ENCODE data around the gene CCND1. TPM values are rescaled to one million over a fixed set of nuclear protein-coding genes. Genes with fewer than 3 reads are reported as not detected.

Gene CCND1
- total RNA-seq, 1 donor from 2014 or later = 82.6 TPM

DNA sequence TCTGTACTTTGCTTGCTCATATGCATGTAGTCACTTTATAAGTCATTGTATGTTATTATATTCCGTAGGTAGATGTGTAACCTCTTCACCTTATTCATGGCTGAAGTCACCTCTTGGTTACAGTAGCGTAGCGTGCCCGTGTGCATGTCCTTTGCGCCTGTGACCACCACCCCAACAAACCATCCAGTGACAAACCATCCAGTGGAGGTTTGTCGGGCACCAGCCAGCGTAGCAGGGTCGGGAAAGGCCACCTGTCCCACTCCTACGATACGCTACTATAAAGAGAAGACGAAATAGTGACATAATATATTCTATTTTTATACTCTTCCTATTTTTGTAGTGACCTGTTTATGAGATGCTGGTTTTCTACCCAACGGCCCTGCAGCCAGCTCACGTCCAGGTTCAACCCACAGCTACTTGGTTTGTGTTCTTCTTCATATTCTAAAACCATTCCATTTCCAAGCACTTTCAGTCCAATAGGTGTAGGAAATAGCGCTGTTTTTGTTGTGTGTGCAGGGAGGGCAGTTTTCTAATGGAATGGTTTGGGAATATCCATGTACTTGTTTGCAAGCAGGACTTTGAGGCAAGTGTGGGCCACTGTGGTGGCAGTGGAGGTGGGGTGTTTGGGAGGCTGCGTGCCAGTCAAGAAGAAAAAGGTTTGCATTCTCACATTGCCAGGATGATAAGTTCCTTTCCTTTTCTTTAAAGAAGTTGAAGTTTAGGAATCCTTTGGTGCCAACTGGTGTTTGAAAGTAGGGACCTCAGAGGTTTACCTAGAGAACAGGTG lies 11.1 kb downstream of the CCND1 start:
- ATAC-seq (no peak), DNase-seq (ENCODE audit: low spot score) (no peak)

DNA sequence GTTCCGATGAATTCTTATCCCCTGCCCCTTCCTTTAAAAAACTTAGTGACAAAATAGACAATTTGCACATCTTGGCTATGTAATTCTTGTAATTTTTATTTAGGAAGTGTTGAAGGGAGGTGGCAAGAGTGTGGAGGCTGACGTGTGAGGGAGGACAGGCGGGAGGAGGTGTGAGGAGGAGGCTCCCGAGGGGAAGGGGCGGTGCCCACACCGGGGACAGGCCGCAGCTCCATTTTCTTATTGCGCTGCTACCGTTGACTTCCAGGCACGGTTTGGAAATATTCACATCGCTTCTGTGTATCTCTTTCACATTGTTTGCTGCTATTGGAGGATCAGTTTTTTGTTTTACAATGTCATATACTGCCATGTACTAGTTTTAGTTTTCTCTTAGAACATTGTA lies 12.0 kb downstream of the CCND1 start:
- DNase-seq (ENCODE audit: low spot score) (no peak), ATAC-seq (no peak)

GRCh38 chr11:69653406-69653960 lies 12.5 kb downstream of the CCND1 start:
- no peak for ATAC-seq
- no peak for DNase-seq (ENCODE audit: low spot score)

DNA sequence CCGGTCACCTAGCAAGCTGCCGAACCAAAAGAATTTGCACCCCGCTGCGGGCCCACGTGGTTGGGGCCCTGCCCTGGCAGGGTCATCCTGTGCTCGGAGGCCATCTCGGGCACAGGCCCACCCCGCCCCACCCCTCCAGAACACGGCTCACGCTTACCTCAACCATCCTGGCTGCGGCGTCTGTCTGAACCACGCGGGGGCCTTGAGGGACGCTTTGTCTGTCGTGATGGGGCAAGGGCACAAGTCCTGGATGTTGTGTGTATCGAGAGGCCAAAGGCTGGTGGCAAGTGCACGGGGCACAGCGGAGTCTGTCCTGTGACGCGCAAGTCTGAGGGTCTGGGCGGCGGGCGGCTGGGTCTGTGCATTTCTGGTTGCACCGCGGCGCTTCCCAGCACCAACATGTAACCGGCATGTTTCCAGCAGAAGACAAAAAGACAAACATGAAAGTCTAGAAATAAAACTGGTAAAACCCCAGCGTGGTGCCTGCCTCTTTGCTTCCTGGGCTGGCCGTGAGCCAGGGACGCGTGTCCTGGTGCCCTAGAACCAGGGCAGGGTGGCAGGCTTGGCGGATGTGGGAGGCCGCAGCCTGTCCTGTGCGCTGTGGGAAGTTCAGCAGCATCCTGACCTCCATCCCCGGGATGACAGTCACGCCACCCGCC lies 13.2 kb downstream of the CCND1 start:
- ATAC-seq (peak; percentile 69), DNase-seq (ENCODE audit: low spot score) (no peak)

DNA sequence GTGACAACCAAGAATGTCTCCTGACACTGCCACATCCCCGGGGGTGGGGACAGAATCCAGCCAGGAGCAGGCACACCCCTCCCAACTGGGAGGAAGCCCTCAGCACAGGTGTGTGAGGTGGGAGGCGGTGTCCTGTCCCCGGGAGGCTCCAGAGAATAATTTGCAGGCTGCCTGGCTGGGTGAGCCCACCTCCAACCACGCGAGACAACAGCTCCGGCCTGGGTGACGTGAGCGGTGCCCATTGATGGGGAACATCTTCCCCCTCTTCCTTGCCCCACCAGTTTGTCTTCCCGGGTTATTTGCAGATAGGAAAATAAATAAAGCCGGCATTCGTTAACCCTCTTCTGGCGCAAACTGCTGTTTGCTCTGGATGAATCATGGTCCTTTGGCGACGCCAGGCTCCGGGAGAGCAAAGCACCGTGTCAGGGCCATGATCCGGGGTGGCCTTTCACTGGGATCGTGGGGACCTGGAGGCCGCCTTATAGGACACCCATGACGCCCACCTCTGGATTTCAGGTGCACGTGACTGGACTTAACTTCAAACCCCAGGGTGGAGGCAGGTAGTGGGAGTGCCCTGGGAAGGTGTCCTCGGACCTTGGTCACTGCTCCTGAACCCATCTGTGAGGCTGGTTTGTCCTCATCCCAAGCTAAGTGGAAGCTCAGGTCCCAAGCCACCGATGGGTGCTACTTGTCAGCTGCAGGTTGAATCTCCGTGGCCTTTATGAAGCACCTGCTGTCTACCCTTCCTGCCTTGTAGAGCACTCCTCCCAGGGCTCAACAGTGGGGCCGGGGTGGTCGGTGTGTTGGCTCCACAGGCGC lies 13.9 kb downstream of the CCND1 start:
- DNase-seq (ENCODE audit: low spot score) = no peak
- ATAC-seq = peak; percentile 63

GRCh38 chr11:69655479-69656428 lies 14.8 kb downstream of the CCND1 start:
- DNase-seq (ENCODE audit: low spot score) = no peak
- no peak for ATAC-seq

- DNase-seq (ENCODE audit: low spot score) = no peak
- no peak for ATAC-seq
Measured at GRCh38 chr11:69656536-69657455, 15.8 kb downstream of the CCND1 start.

DNA sequence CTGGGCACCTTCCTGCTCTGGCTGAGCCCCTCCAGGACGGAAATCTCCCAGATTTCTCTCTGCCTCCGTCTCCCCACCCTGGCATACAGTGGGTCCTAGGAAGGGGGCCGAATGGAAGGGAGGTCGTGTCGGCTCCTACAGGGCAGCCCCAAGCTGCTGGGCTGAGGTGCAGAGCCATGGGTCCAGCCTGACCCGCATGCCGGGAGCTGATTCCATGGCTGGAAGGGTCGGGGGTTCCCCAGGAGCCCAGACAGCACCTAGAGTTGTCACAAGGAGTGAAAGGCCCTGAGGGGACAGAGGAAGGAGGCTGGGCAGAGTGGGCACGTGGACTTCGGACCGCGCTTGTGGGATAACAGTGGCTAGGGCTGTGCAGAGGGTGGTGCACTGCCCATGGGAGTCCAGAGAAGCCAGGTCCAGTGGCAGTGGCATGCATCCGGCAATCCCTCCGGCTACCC lies 16.5 kb downstream of the CCND1 start:
- ATAC-seq (no peak), DNase-seq (ENCODE audit: low spot score) (no peak)

- ATAC-seq (no peak), DNase-seq (ENCODE audit: low spot score) (no peak)
Measured at GRCh38 chr11:69657911-69658625, 17.1 kb downstream of the CCND1 start.

DNA sequence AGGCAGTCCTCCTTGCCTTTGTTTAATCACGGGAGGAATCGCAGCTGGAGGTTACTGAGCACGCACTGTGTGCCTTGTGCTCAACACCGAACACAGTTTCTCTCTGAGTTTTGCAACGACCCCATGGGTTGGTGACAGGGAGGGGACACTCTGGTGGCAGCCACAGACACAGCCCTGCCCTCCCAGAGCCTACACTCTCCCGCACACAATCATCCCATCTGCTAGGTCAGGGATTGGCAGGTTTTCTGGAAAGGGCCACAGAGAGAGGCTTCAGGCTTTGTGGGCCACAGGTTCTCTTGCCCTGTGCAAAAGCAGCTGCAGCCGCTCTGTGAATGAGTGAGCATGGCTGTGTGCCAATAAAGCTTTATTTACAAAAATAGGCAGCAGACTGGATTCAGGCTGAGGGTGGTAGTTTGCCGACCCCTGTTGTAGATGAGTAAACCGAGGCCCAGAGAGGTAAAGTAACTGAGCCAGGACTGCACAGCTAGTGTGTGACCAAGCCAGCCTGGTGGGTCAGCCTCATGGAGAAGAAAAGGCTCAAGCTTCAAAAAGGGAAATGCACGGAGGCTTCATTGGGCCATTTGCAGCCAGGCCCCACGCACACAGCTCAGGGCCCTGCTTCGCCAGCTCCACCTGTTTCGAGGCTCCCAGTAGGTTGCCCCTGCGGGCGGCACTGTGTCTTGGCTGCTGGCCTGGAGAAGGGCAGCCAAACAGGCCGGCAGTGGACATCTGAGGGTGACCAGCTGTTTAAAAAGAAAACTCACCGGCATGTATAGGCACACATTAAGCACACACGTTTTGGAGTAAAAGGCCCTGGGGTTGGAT lies 17.9 kb downstream of the CCND1 start:
- ATAC-seq (no peak), DNase-seq (ENCODE audit: low spot score) (no peak)

DNA sequence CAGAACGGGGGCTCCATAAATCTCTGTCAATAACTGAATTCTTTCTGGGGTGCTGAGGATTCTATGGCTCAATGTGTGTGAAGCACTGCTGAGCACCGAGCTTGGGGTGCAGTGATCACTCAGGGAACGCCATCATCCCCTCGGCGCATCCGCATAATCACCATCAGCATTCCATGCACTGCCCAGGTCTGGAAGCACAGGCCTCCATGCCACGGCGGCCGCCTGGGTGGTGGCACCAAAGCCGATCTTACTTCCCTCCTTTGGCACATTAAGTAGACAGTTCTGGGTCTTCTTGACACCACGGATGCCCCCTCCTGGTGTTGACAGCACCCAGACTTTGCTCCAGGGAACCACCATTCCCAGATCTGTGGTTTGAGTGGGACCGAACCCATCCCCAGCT lies 18.6 kb downstream of the CCND1 start:
- DNase-seq (ENCODE audit: low spot score) (no peak), ATAC-seq (no peak)

GRCh38 chr11:69660001-69660500 lies 19.1 kb downstream of the CCND1 start:
- ATAC-seq (no peak), DNase-seq (ENCODE audit: low spot score) (no peak)

DNA sequence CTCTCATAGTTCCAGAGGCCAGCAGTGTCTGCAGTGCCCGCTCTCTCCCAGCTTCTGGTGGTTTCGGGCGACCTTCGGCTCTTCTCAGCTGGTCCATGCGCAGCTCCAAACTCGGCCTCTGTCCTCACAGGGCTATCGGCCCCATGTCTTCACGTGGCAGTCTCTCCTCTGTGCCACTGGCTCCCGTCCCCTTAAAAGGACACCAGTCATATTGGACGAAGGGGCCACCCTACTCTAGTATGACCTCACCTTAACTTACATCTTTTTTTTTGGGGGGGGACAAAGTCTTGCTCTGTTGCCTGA lies 20.4 kb downstream of the CCND1 start:
- ATAC-seq (peak; percentile 14), DNase-seq (ENCODE audit: low spot score) (no peak)

DNA sequence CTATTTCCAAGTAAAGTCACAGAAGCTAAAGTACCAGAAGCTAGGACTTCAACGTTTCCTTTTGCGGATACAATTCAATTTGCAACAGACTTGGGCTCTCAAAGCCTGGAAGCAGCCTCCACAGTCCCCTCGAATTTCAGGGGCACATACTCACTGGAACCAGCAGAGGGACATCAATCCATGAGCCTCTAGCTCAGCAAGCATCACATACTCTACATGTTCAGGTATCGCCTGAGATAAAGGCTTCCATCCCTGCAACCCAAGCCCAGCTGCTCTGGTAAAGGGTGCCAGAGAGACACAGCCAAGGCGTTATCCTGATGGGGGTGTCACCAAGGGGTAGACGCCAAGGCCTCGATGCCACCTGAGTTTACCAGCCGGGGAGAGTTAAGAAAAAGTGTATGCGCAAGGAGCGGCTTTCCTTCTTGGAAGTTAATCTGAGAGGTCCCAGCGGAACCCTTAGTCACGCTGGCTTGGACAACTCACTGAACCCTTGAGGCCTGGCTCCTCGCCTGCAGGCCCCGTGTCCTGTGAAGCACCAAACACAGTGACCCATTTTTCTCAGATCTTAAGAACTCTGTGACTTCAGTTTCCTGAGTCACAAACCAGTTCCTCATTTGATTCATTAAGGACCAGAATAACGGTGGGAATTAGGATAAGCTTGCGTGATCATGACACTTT lies 21.2 kb downstream of the CCND1 start:
- ATAC-seq (peak; percentile 19), DNase-seq (ENCODE audit: low spot score) (no peak)

DNA sequence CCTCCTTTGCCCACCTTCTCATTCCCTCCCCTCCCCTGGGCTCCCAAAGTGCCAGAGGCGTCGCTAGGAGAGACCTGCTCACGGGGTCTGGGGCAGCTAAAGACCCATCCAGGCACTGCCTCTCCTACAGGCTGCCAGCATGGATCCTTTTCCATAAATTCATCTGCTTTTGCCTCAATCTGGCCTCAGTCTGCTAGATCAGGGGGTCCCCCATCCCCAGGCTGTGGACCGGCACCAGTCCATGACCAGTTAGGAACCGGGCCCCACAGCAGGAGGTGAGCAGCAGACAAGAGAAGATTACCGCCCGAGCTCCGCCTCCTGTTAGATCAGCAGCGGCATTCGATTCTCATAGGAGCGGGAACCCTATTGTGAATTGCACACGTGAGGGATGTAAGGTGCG lies 21.9 kb downstream of the CCND1 start:
- ATAC-seq = no peak

DNA sequence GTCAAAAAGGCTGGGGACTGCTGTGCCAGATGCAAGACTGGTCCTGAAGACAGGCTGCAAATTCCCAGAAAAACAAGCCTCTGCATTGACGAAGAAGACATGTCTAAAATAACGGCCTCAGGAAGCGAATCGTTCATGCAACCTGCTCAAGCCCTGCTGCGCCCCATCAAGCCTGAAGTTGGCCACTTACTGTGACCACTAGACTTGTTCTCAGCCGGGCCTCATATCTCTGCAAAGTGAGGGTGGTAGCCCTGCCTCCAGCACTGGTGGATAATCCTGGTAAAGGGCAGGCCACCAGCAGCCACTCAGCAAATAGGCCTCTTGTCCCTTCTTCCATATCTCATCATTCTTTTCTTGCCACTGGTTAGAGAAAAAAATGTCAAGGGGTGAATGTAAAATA lies 22.4 kb downstream of the CCND1 start:
- no peak for ATAC-seq
- DNase-seq (ENCODE audit: low spot score) = no peak

More for the DNA sequence above, 21.9 kb downstream of the CCND1 start:
- DNase-seq (ENCODE audit: low spot score) = no peak
